Measurements from ENCODE around the gene CYP2B6.

DNA sequence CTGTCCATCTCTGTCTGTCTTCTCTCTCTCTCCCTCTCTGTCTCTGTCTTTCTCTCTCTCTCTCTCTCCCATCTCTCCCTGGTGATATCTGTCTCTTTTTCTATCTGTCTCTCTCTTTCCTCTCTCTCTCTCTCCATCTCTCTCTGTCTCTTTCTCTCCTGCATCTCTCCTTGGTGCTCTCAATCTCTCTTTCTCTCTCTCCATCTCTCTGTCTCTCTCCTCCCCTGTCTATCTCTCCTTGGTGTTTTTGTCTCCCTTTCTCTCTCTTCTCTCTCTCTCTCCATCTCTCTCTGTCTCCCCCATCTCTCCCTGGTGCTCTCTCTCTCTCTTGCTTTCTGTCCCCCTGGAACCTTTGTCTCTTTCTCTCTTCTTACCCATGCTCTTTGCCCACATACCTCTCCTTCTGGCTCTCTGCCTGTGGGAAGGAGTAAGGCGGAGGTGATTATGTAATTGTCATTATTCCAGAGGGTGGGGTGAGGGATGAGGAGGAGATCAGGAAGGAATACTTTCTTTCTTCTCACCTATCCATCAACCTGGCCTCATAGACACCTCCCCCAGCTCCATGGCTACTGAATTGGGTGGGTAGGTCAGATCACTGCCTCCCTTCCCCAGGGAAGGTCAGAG is 30.9 kb upstream of the CYP2B6 start:
- TF ChIP-seq, protein P1, sequence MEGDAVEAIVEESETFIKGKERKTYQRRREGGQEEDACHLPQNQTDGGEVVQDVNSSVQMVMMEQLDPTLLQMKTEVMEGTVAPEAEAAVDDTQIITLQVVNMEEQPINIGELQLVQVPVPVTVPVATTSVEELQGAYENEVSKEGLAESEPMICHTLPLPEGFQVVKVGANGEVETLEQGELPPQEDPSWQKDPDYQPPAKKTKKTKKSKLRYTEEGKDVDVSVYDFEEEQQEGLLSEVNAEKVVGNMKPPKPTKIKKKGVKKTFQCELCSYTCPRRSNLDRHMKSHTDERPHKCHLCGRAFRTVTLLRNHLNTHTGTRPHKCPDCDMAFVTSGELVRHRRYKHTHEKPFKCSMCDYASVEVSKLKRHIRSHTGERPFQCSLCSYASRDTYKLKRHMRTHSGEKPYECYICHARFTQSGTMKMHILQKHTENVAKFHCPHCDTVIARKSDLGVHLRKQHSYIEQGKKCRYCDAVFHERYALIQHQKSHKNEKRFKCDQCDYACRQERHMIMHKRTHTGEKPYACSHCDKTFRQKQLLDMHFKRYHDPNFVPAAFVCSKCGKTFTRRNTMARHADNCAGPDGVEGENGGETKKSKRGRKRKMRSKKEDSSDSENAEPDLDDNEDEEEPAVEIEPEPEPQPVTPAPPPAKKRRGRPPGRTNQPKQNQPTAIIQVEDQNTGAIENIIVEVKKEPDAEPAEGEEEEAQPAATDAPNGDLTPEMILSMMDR (IDR thresholded peaks at IDR 0.05), result no peak
- no peak for TF ChIP-seq POLR2A (IDR thresholded peaks at IDR 0.05)
